ENCODE measurements around the gene KLHL29. TPM values are rescaled to one million over a fixed set of nuclear protein-coding genes. Genes with fewer than 3 reads are reported as not detected.
"Not testable (repeated sequence)": the region's sequence is repeated elsewhere in the genome, so short reads cannot be mapped to it uniquely, and the experiment has no call there.

Gene KLHL29
- total RNA-seq, 1 donor from 2014 or later: 22.3 TPM

DNA sequence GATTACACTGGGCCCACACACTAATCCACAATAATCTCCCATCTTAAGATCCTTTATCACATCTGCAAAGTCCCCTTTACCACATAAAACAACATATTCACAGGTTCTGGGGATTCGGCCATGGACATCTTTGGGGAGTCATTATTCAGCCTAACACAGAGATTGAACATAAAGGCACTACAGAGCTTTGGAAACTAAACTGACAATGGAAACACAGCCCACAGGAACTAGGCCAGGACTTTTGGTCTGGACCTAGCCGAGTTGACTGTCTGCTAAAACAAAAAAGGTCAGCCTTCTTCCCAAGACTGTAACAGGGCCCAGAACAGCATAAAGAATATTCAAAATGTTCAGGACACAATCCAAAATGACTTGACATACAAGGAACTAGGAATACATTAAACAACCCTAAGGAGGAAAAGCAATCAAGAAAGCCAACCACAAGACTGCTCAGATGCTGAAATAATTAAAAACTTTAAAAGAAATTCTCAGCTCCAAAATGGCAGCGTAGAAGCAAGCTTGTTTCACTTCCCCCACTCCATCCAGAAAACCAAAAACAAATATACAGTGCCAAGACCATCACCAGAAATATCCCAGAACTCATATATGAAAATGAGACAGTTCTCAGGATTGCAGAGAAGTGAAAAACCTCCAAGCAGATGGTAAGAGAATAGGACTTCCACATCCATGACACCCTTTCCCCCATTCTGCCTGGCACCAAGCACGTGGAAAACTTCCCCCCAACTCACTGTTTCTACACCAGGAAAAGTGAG, 334.1 kb downstream of the KLHL29 start:
- no peak for DNase-seq (ENCODE audit: low spot score)

DNA sequence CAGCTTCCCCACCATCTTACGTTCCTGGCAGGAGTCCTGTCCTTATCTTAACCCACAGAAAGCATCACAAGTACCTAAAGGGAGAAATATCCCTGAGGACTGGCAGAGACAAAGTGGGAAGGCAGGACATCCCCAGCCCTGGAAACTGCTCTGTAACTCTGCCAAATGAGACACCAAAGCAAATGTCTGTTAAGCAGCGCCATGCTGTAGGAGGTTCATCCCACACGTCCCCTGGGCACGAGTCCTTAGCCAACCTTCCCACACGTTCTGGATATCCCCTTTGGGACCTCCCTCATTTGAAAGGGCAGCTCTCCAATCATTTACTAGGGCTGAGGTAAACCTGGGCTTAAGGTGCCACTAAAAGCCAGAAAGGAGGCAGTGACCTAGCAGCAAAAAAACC, 334.7 kb downstream of the KLHL29 start:
- DNase-seq (ENCODE audit: low spot score): no peak

DNA sequence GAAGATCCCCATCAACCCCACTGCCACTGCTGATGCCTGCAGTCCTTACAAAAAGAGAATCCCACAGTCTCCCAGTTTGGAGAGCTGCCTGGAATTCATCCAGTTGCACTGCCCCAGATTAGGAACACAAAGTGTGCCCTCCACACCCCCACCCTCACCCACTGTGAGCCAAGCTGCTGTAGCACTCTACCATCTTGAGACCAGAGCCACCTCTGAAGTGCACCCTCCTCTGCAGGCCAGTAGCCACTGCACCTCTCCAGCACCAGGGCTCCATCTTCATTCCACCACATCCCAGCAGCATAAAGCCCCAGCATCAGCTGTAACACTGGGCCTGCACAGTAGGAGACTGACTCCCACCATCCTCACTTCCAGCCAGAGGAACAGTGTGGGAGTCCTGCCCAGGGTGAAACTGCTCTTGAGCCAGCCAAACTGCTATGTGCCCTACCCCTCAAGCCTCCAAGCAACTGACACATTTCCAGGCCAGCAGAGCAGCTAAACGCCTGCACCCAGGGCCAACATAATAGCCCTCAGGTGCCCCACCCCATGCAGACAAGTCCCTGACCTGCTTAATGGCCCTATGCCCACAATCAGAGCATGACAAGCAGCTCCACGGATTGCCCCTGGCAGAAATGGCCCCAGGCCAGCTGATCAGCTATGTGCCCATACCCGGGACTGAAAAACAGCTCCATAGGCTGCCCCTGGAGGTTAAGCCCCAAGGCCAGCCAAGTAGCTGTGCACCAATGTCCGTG, 335.9 kb downstream of the KLHL29 start:
- no peak for DNase-seq (ENCODE audit: low spot score)

DNA sequence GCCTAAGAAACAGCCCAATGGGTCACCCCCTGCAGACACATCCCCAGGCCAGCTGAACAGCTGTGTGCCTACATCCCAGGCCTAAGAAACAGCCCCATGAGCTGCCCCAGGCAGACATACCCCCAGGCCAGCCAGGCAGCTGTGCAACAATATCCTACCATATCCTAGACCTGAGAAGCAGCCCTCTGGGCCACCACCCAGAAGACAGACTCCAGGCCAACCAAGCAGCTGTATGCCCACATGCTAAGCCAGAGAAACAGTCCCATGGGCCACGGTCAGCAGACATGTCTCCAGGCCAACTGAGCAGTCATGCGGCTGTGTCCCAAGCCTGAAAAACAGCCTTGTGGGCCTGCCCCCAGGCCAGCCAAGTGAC, 336.5 kb downstream of the KLHL29 start:
- no peak for DNase-seq (ENCODE audit: low spot score)

DNA sequence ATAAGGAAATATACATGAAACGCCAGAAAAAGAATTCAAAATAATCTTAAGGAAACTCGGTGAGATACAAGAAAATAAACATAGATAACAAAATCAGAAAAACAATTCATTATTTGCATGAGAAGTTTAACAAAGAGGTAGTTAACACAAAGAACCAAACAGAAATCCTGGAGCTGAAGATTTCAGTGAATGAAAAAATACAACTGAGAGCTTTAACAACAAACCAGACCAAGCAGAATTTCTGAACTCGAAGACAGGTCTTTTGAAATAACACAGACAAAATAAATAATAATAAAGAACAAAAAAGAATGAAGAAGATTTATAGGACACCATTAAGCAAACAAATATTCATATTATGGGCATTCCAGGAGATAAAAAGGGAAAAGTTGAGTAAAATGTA, 337.3 kb downstream of the KLHL29 start:
- DNase-seq (ENCODE audit: low spot score): no peak

DNA sequence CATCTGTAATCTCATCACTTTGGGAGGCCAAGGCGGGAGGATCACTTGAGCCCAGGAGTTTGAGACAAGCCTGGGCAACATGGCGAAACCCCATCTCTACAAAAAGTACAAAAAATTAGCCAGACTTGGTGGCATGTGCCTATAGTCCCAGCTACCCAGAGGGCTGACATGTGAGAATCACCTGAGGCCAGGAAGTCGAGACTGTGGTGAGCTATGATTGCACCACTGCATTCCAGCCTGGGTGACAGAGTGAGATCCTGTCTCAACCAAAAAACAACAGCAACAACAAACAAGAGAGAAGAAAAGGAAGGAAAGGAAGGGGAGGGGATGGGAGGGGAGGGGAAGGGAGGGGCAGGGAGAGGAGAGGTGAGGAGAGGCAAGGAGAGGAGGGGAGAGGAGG, 338.1 kb downstream of the KLHL29 start:
- DNase-seq (ENCODE audit: low spot score): not testable (repeated sequence)

DNA sequence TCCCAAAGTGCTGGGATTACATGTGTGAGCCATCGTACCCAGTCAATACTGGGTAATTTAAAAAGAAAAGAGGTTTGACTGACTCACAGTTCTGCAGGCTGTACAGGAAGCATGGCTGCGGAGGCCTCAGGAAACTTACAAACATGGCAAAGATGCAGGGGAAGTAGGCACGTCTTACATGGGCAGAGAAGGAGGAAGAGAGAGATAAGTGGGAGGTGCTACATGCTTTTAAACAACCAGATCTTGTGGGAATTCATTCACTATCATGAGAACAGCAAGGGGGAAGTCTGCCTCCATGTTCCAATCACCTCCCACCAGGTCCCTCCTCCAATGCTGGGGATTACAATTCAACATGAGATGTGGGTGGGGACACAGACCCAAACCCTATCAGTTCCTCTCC, 349.4 kb downstream of the KLHL29 start:
- no peak for DNase-seq (ENCODE audit: low spot score)

DNA sequence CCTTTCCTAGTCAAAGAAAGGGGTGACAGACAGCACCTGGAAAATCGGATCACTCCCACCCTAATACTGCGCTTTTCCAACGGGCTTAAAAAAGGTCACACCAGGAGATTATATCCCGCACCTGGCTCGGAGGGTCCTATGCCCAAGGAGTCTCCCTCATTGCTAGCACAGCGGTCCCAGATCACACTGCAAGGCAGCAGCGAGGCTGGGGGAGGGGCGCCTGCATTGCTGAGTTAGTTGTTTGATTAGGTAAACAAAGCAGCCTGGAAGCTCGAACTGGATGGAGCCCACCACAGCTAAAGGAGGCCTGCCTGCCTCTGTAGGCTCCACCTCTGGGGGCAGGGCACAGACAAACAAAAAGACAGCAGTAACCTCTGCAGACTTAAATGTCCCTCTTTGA, 351.8 kb downstream of the KLHL29 start:
- not testable (repeated sequence) for DNase-seq (ENCODE audit: low spot score)

DNA sequence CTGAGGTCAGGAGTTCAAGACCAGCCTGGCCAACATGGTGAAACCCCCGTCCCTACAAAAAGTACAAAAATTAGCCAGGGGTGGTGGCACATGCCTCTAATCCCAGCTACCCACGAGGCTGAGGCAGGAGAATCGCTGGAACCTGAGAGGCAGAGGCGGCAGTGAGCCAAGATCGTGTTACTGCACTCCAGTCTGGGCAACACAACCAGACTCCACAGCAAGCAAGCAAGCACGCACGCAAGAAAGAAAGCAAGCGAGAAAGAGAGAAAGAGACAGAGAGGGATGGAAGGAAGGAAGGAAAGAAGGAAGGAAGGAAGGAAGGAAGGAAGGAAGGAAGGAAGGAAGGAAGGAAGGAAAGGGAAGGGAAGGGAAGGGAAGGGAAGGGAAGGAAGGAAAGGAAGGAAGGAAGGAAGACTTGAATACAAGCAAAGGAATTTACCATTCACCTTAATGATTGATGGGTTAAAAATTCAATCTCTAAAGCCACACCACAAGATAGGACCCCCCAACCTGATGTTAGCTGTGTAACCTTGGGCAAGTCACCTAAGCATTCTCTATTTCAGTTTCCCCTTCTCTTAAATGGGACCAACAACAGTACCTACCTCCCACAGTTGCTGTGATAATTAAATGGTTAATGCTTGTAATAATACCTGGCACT, 360.2 kb downstream of the KLHL29 start:
- no peak for DNase-seq (ENCODE audit: low spot score)

DNA sequence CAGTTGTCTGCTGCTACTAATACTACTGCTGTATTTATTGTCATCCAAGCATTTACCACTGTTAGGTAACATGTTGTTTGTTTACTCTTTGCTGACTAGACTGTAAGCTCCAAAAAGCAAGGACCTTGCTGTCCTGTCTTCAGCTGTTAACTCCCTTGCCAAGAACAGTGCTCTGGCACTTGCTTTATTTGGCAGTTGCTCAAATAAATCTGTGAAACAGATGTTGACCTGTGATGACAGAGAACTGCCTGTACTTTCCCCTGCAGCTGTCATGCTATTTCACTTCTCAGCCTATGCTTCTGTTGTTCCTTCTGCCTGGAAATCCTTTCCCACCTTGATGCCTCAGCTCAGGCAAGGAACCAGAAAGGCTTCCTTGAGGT, 360.7 kb downstream of the KLHL29 start:
- no peak for DNase-seq (ENCODE audit: low spot score)

DNA sequence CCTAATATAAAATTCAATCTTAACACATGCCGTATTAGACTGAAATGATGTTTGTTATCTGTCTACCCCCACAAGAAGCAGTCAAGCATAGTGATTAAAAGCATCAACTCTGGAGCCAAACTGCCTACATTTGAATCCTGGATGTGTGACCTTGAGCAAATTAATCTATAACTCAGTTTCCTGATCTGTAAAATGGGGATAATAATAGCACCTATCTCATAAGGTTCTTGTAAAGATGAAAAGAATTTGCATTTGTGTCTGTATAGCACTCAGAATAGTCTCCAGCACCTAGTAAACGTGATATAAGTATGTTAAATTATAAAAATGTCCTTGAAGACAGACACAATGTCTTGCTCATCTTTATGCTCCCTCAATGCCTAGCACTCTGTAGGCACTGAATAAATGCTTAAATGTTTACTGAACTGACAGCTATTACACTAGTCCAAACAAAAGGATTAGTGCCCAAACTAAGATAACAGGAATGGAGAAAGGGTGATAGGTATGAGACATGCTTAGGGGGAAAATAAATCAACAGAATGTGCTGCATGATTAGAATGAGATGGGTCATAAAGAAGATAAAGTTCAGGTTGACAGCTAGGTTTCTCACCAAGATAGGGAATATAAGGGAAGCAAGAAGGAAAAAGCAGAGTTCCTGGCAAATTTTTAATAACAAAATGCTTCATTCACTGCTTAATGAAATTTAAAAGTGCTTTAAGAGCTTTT, 361.3 kb downstream of the KLHL29 start:
- no peak for DNase-seq (ENCODE audit: low spot score)

DNA sequence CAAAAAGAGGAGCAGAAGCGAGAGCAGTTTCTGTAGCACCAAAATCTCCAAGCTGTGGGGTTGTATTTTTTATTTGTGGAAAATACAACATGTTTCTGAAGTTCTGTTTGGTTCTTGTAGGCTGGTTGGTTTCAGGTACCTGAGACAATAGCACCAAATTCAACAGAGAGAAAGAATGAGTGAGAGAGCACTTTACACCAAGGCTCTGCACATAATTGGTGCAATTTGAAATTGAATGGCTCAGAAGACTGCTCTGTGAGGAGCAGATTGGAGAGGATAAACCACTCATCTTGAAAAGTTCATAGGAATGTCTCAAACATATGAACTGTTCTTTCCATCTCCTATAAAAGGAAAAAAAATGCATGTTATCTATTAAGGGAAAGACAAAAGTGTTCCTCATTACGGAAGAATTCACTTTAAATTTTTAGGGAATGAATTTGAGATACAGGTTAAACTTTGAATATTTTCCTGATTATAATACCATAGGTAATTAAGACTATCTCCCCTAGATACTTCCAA, 366.8 kb downstream of the KLHL29 start:
- no peak for DNase-seq (ENCODE audit: low spot score)

DNA sequence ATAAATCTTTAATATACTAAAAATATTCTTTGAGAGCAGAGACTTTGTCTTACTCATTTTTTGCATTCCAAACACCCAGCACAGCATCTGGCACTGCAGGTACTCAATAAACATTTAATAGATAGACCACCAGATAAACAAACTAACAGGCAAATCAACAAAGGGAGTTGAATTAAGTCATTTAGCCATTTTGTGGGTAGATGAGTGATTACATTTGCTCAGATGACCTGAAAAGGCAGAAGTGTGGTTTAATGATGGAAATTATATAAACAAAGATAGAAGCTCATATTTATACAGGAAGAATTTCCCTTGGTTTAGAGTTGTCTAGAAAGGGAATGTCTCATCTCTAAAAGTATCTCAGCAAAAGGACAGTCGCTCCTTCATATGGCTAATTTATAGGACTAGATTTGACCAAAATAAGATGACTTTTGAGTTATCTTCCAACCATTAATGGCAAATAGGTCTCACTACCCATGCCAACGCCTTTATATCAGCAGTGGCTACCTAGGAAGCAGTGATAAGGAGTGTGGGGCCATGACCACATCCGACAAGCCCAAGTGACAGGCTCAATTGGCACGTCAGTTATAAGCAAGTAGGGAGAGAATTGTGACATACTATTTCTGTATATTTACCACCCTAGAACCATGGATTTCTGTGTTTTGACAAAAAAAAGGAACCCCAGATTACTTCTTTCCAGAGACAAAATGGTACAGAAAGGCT, 368.5 kb downstream of the KLHL29 start:
- DNase-seq (ENCODE audit: low spot score): no peak

DNA sequence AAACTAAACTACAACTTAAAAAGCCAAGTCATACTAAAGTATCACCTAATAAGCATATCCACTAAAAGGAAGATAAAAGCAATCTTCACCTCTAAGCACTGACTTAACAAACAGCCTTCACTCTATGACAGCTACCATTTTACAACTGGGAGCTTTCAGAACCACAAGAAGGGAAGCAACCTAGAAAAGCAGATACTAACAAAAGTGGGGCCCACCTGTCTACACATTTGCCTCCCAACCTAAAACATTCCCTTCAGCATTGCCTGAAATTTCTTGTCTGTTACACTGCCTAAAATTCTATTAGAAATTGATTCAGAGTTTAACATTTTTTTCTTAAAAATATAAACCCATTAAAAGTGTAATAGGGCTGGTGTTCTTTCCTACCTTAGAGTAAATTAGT, 370.0 kb downstream of the KLHL29 start:
- no peak for DNase-seq (ENCODE audit: low spot score)

DNA sequence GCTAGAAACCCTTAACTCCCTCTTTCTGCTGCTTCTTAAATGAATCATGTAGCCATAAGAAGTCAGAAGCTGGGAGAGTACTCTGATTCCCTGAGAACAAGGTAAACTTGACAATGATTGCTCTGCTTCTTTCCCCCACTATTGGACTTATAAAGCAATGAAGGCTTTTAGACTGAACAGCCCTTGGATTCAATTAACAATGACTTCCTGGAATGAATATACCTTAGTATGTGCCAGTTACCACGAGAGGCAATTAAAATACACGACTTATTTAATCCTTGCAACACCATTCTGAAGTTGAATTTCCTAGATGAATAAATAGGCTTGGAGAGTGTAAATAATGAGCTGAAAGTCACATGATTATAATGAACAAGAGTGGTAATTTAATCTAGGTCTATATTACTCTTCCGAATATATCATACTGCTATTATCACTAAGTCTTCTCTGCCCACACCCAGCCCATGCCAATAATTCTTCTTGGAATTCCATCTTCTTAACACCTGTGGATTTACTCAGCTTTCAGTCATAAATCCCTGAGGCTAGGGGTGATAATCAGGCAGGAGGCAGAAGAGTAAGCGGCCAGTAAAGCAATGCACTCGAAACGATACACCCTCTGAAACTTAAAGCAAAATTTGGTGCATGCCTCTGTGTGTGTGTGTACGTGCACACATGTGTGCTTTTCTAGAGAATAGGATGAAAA, 371.8 kb downstream of the KLHL29 start:
- no peak for DNase-seq (ENCODE audit: low spot score)

DNA sequence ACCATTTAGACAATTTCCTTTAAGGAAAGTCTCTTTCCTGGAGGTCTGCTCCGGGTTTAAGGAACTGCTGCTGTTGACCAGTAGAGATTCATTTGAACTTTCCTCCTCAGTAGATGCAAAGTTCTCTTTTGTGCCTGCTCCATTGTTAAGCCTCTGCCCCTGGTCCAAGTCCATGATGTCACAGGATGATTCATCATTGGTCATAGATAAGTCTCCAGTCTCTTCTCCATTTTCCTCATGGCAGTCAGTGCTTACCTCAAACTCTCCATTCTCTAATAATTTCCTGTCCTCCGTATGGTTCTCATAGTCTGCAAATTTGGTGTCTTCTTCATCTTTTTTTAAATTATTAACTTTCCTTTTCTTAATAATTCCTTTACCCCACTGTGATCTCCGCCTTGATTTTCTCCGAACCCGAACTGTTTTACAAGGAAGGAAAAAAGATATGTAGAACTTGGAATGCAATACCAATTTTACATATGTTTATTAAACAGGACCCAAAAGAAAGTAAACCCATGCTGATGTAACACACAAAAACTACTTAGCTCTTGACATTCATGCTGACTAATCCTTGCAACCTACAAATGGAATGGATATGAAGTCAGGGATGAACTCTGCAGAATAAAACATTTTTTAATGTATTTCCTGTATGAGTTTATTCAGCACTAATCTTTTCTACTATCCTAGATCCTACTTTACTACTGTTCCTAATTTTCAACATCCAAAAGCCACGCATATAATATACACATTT, 372.9 kb downstream of the KLHL29 start:
- peak; percentile 37 for DNase-seq (ENCODE audit: low spot score)

Data from mucosa of gallbladder (tissue), 1 donor.